ENCODE measurements around the gene MBOAT2. TPM values are rescaled to one million over a fixed set of nuclear protein-coding genes. Genes with fewer than 3 reads are reported as not detected.

The MBOAT2 gene
- total RNA-seq, 4 donors from 2014 or later: 20.0 to 83.0 (median 30.3) TPM

DNA sequence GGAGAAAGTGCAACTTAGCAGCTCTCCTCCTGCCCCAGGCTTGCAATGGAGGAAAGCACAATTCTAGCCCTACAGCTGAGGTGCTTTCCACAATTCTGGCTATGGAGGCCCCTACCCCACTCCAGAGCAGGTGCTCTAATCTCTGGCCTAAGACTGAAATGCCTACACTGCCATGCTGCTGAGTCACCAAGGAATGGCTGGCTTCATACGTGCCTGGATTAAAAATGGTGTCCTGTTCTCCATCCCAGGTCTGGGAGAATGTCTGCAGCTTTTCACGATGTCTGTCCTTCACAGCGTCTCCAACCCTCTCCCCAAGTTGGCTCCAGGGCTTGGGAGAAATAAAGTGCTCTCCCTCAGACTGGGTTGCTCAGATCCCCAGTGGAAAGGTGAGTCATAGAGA, 48.5 kb downstream of the MBOAT2 start:
- no peak overlapping the region for H3K27ac ChIP-seq
- H3K27me3 ChIP-seq: no peaks in the 10 kb centered on the region
- TF ChIP-seq, protein P1, sequence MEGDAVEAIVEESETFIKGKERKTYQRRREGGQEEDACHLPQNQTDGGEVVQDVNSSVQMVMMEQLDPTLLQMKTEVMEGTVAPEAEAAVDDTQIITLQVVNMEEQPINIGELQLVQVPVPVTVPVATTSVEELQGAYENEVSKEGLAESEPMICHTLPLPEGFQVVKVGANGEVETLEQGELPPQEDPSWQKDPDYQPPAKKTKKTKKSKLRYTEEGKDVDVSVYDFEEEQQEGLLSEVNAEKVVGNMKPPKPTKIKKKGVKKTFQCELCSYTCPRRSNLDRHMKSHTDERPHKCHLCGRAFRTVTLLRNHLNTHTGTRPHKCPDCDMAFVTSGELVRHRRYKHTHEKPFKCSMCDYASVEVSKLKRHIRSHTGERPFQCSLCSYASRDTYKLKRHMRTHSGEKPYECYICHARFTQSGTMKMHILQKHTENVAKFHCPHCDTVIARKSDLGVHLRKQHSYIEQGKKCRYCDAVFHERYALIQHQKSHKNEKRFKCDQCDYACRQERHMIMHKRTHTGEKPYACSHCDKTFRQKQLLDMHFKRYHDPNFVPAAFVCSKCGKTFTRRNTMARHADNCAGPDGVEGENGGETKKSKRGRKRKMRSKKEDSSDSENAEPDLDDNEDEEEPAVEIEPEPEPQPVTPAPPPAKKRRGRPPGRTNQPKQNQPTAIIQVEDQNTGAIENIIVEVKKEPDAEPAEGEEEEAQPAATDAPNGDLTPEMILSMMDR (IDR thresholded peaks at IDR 0.05): no peak
- no peak for TF ChIP-seq POLR2A (IDR thresholded peaks at IDR 0.05)
- no peak for DNase-seq
- H3K4me1 ChIP-seq: no peaks in the 10 kb centered on the region
- H3K4me3 ChIP-seq: no peak overlapping the region
- H3K36me3 ChIP-seq: no peaks in the 10 kb centered on the region
- H3K9me3 ChIP-seq: peaks cover 0 to 13% of the 10 kb centered on the region in 2 donors
- intact Hi-C loops (cut with DNase I; ENCODE audit: low total_unique reads): no loop called here

DNA sequence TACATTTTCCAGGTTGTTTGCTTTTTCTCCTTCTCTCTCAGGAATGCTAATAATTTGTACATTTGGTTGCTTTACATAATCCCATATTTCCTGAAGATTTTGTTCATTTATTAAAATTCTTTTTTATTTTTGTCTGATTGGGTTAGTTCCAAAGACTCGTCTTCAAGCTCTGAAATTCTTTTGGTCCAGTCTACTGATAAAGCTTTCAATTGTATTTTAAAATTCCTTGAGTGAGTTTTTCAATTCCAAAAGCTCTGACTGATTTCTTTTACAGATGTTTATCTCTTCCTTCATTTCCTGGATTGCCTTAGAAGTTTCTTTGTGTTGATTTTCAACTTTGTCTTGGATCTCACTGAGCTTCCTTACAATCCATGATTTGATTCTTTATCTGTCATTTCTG, 50.0 kb downstream of the MBOAT2 start:
- H3K9me3 ChIP-seq: peaks cover 0 to 13% of the 10 kb centered on the region in 2 donors
- TF ChIP-seq, protein P1 (IDR thresholded peaks at IDR 0.05): no peak
- no peak for TF ChIP-seq POLR2A (IDR thresholded peaks at IDR 0.05)
- no peak overlapping the region for H3K27ac ChIP-seq
- intact Hi-C loops (cut with DNase I; ENCODE audit: low total_unique reads): no loop called here
- DNase-seq: no peak
- no peaks in the 10 kb centered on the region for H3K36me3 ChIP-seq
- H3K27me3 ChIP-seq: no peaks in the 10 kb centered on the region
- H3K4me1 ChIP-seq: no peaks in the 10 kb centered on the region
- H3K4me3 ChIP-seq: no peak overlapping the region

DNA sequence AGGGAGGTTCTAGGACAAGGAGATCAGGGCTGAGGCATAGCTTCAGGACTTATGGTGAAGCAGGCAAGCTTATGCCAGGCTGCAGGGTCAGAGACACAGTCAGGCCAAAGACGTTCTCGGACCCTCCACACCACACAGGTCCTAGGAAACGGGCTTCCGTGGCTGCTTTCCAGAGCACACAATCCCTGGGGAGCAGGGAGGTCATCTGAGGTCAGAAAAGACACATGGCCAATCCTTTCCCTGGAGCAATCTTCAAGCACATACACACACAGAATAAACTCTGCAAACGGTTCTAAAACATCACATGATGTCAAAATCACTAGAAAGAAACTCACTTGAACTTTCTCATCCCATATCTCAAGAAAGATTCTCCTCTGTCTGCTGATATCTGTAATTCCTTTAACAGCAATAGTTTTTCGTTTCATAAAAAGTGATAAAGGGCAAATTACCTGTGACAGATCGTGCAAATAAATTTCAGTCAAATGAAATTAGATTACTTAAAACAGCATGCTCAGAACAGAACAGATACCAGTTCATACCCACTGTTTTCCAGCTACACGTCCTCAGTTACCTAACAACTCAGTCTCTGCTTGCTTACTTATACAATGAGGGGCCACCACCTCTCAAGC, 63.9 kb downstream of the MBOAT2 start:
- H3K27ac ChIP-seq: no peak overlapping the region
- no peak for DNase-seq

DNA sequence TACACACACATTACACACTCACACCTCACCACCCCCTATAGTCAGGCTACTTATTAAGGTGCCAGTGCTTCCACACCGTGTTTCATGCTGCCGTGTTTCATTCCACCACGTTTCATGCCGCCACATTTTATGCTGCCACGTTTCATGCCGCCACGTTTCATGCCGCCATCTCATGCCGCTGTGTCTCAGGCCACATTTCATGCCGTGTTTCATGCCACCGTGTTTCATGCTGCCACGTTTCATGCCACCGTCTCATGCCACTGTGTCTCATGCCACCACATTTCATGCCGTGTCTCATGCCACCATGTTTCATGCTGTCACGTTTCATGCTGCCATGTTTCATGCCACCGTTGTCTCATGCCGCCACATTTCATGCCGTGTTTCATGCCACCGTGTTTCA, 65.1 kb downstream of the MBOAT2 start:
- no peaks in the 10 kb centered on the region for H3K4me1 ChIP-seq
- no peak for TF ChIP-seq POLR2A (IDR thresholded peaks at IDR 0.05)
- TF ChIP-seq, protein P1 (IDR thresholded peaks at IDR 0.05): no peak
- no peaks in the 10 kb centered on the region for H3K36me3 ChIP-seq
- H3K27ac ChIP-seq: no peak overlapping the region
- DNase-seq: no peak
- H3K4me3 ChIP-seq: no peak overlapping the region
- no peaks in the 10 kb centered on the region for H3K9me3 ChIP-seq
- no peaks in the 10 kb centered on the region for H3K27me3 ChIP-seq
- intact Hi-C loops (cut with DNase I; ENCODE audit: low total_unique reads): no loop called here

More for the DNA sequence above, 63.9 kb downstream of the MBOAT2 start:
- no peaks in the 10 kb centered on the region for H3K4me1 ChIP-seq
- intact Hi-C loops (cut with DNase I; ENCODE audit: low total_unique reads): no loop called here
- TF ChIP-seq POLR2A (IDR thresholded peaks at IDR 0.05): no peak
- TF ChIP-seq, protein P1 (IDR thresholded peaks at IDR 0.05): no peak
- no peaks in the 10 kb centered on the region for H3K27me3 ChIP-seq
- H3K36me3 ChIP-seq: no peaks in the 10 kb centered on the region
- H3K9me3 ChIP-seq: no peaks in the 10 kb centered on the region
- no peak overlapping the region for H3K4me3 ChIP-seq

DNA sequence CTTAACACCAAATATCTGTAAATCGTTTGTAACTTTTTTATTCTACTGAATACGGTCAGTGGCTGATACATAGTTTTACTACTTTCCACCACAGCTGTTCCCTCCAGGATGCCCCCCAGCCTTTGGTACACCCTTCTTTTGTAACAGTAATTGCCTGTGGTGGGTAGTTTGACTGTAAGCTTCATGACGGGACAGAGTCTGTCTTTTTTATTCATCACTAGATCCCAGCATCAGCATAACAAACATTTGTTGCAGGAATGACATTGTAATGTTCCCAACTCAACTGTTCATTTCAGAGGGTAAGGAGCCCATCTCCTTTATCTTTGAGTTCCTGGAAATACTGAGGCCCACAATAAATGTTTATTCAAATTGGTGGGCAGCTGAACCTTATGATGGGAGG, 67.5 kb downstream of the MBOAT2 start:
- H3K4me3 ChIP-seq: no peak overlapping the region
- H3K27ac ChIP-seq: no peak overlapping the region
- intact Hi-C loops (cut with DNase I; ENCODE audit: low total_unique reads): no loop called here
- H3K36me3 ChIP-seq: no peaks in the 10 kb centered on the region
- no peaks in the 10 kb centered on the region for H3K27me3 ChIP-seq
- no peaks in the 10 kb centered on the region for H3K4me1 ChIP-seq
- H3K9me3 ChIP-seq: no peaks in the 10 kb centered on the region
- DNase-seq: no peak
- TF ChIP-seq, protein P1 (IDR thresholded peaks at IDR 0.05): no peak
- TF ChIP-seq POLR2A (IDR thresholded peaks at IDR 0.05): no peak
